Gastrocnemius medialis (tissue), 4 donors: ENCODE data around the gene CFAP299.

Experiments used
- POLR2A ChIP-seq, 2 donors: fragments of 450-650 bp; IDR thresholded peaks; one replicate each; pipeline ENCODE4 v1.6.1; 2017; ENCODE audit warnings: antibody characterized with exemption in 2 of 2, mild to moderate bottlenecking in 2 of 2, moderate library complexity in 2 of 2
- TF ChIP-seq, protein P1 (sequence below), 5 experiments: fragments of 450-650 bp in 3 of 5; fragments of 200-600 bp in 2 of 5; sonication (generic) in 2 of 5; IDR thresholded peaks in 4 of 5; conservative IDR thresholded peaks in 1 of 5; 1 replicate in 4 of 5; 2 replicates in 1 of 5; pipeline ENCODE4 v1.5.1; 2016 to 2019; ENCODE audit warnings: antibody characterized with exemption in 5 of 5, mild to moderate bottlenecking in 3 of 5, moderate library complexity in 3 of 5

DNA sequence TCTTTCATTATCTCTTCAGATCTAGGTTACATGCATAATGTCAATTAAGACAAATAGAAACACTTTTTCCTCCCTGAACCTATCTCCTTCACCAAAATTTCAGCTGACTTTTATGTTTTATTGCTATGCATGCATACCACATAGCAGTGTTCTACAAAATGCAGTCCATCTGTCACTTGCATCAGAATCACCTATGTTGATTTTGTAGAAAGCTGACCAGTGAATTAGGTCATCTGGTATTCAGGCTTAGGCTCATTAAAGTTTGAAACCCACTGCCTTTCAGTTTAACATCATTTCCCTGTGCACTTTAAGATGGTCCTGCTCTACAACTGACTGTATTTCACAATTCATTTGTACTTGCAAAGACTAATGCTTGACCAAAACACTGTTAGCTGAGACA is 277.9 kb downstream of the CFAP299 start:
- TF ChIP-seq, protein P1, sequence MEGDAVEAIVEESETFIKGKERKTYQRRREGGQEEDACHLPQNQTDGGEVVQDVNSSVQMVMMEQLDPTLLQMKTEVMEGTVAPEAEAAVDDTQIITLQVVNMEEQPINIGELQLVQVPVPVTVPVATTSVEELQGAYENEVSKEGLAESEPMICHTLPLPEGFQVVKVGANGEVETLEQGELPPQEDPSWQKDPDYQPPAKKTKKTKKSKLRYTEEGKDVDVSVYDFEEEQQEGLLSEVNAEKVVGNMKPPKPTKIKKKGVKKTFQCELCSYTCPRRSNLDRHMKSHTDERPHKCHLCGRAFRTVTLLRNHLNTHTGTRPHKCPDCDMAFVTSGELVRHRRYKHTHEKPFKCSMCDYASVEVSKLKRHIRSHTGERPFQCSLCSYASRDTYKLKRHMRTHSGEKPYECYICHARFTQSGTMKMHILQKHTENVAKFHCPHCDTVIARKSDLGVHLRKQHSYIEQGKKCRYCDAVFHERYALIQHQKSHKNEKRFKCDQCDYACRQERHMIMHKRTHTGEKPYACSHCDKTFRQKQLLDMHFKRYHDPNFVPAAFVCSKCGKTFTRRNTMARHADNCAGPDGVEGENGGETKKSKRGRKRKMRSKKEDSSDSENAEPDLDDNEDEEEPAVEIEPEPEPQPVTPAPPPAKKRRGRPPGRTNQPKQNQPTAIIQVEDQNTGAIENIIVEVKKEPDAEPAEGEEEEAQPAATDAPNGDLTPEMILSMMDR (IDR thresholded peaks at IDR 0.05 in 4 of 5, conservative IDR thresholded peaks at IDR 0.05 in 1 of 5) = no peak
- no peak for TF ChIP-seq POLR2A (IDR thresholded peaks at IDR 0.05)
